ENCODE data around the gene GALNS. TPM values are rescaled to one million over a fixed set of nuclear protein-coding genes. Genes with fewer than 3 reads are reported as not detected.

The GALNS gene
- polyA plus RNA-seq, 1 donor from 2014 or later: 19.4 TPM

DNA sequence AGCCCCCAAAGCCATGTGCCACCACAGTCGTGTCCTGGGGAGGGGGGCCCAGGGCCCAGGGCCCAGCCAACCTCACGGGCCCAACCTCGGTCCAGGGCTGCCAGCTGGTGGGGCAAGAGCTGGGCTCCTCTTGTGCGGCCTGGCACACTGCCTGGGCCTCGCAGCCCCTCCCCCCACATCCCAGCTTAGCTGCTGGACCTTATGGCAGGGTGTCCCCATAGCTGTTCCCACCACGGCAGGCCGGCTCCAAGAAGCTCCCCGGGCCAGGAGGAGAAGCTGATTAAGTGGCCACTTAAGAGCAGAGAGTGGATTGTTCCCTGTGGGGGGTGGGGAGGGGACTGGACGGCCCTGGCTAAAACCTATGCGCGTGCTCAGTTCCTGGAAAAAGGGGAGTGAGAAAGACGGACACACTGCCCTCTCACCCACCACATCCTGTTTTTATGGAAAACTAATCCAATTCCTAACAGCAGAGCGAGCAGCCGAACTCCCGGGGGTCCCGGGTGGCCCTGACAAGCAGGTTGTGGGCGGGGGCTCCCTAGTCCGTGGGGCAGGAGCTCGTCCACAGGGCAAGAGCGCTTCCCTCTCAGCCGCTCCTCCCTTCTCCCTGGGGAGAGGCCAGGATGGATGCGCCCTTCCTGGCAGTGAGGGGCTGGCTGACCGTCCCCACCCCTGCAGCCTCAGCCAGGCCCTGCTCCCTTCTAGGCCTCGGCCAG lies 88.5 kb downstream of the GALNS start:
- H3K36me3 ChIP-seq (ENCODE audit: insufficient read depth, low read length): no peaks in the 10 kb centered on the region
- H3K79me2 ChIP-seq (replicated peaks; ENCODE audit: insufficient read depth, low read length): no peaks in the 10 kb centered on the region
- no peak overlapping the region for H2AFZ ChIP-seq (ENCODE audit: low read depth, low read length)
- H4K20me1 ChIP-seq (ENCODE audit: insufficient read depth): no peaks in the 10 kb centered on the region
- H3K9me3 ChIP-seq (ENCODE audit: low read length): no peaks in the 10 kb centered on the region
- H3K4me2 ChIP-seq (ENCODE audit: low read length): no peak overlapping the region
- no peaks in the 10 kb centered on the region for H3F3A ChIP-seq (ENCODE audit: insufficient read depth, low read length, poor library complexity, severe bottlenecking)
- H3K27ac ChIP-seq (ENCODE audit: low read length): no peak overlapping the region
- no peaks in the 10 kb centered on the region for H3K27me3 ChIP-seq (ENCODE audit: insufficient read depth, low read depth, low read length)
- H3K4me3 ChIP-seq (ENCODE audit: low read length): no peak overlapping the region
- H3K9ac ChIP-seq (ENCODE audit: low read length): no peak overlapping the region
- H3K9me2 ChIP-seq (ENCODE audit: insufficient read depth, low read length): no peaks in the 10 kb centered on the region
- TF ChIP-seq POLR2AphosphoS5 (IDR thresholded peaks at IDR 0.05): no peak
- TF ChIP-seq RAD21 (conservative IDR thresholded peaks at IDR 0.05): no peak
- no peak for TF ChIP-seq EZH2 (IDR thresholded peaks at IDR 0.05; ENCODE audit: borderline replicate concordance, insufficient read depth, low read length, poor library complexity, severe bottlenecking)
- no peak for TF ChIP-seq CTCF (IDR thresholded peaks at IDR 0.05; ENCODE audit: poor library complexity, severe bottlenecking)
- TF ChIP-seq, protein P1, sequence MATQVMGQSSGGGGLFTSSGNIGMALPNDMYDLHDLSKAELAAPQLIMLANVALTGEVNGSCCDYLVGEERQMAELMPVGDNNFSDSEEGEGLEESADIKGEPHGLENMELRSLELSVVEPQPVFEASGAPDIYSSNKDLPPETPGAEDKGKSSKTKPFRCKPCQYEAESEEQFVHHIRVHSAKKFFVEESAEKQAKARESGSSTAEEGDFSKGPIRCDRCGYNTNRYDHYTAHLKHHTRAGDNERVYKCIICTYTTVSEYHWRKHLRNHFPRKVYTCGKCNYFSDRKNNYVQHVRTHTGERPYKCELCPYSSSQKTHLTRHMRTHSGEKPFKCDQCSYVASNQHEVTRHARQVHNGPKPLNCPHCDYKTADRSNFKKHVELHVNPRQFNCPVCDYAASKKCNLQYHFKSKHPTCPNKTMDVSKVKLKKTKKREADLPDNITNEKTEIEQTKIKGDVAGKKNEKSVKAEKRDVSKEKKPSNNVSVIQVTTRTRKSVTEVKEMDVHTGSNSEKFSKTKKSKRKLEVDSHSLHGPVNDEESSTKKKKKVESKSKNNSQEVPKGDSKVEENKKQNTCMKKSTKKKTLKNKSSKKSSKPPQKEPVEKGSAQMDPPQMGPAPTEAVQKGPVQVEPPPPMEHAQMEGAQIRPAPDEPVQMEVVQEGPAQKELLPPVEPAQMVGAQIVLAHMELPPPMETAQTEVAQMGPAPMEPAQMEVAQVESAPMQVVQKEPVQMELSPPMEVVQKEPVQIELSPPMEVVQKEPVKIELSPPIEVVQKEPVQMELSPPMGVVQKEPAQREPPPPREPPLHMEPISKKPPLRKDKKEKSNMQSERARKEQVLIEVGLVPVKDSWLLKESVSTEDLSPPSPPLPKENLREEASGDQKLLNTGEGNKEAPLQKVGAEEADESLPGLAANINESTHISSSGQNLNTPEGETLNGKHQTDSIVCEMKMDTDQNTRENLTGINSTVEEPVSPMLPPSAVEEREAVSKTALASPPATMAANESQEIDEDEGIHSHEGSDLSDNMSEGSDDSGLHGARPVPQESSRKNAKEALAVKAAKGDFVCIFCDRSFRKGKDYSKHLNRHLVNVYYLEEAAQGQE (IDR thresholded peaks at IDR 0.05; ENCODE audit: borderline replicate concordance): no peak
- TF ChIP-seq TAF1 (IDR thresholded peaks at IDR 0.05; ENCODE audit: low read depth): no peak
- no peak for TF ChIP-seq EP300 (conservative IDR thresholded peaks at IDR 0.05; ENCODE audit: poor library complexity, severe bottlenecking)
- no peak for TF ChIP-seq SMC3 (conservative IDR thresholded peaks at IDR 0.05; ENCODE audit: poor library complexity)
- TF ChIP-seq MXI1 (conservative IDR thresholded peaks at IDR 0.05; ENCODE audit: poor library complexity, severe bottlenecking): no peak

- no peaks in the 10 kb centered on the region for H3K9me2 ChIP-seq (ENCODE audit: insufficient read depth, low read length)
- no peaks in the 10 kb centered on the region for H3K9me3 ChIP-seq (ENCODE audit: low read length)
- H2AFZ ChIP-seq (ENCODE audit: low read depth, low read length): no peak overlapping the region
- no peaks in the 10 kb centered on the region for H4K20me1 ChIP-seq (ENCODE audit: insufficient read depth)
- H3K9ac ChIP-seq (ENCODE audit: low read length): no peak overlapping the region
- TF ChIP-seq, protein P1 (IDR thresholded peaks at IDR 0.05; ENCODE audit: borderline replicate concordance): no peak
- TF ChIP-seq CTCF (IDR thresholded peaks at IDR 0.05; ENCODE audit: poor library complexity, severe bottlenecking) (no peak), EP300 (conservative IDR thresholded peaks at IDR 0.05; ENCODE audit: poor library complexity, severe bottlenecking) (no peak), TAF1 (IDR thresholded peaks at IDR 0.05; ENCODE audit: low read depth) (no peak), EZH2 (IDR thresholded peaks at IDR 0.05; ENCODE audit: borderline replicate concordance, insufficient read depth, low read length, poor library complexity, severe bottlenecking) (no peak), SMC3 (conservative IDR thresholded peaks at IDR 0.05; ENCODE audit: poor library complexity) (no peak), POLR2AphosphoS5 (IDR thresholded peaks at IDR 0.05) (no peak), MXI1 (conservative IDR thresholded peaks at IDR 0.05; ENCODE audit: poor library complexity, severe bottlenecking) (no peak)
- H3F3A ChIP-seq (ENCODE audit: insufficient read depth, low read length, poor library complexity, severe bottlenecking): no peaks in the 10 kb centered on the region
- no peak overlapping the region for H3K27ac ChIP-seq (ENCODE audit: low read length)
- no peak overlapping the region for H3K4me3 ChIP-seq (ENCODE audit: low read length)
- H3K27me3 ChIP-seq (ENCODE audit: insufficient read depth, low read depth, low read length): no peaks in the 10 kb centered on the region
- H3K79me2 ChIP-seq (replicated peaks; ENCODE audit: insufficient read depth, low read length): no peaks in the 10 kb centered on the region
- H3K36me3 ChIP-seq (ENCODE audit: insufficient read depth, low read length): no peaks in the 10 kb centered on the region
- H3K4me2 ChIP-seq (ENCODE audit: low read length): no peak overlapping the region
Measured at GRCh38 chr16:88767546-88768070, 89.1 kb downstream of the GALNS start.
